Fibroblast of peridontal ligament (primary cell): ENCODE measurements around the gene SLPI.

Experiments used
- DNase-seq: peaks from one replicate; pipeline ENCODE4 v3.0.0-alpha.2; 2010; ENCODE audit errors: extremely low read depth

SLPI gene

GRCh38 chr20:45218124-45218523, 36.2 kb downstream of the SLPI start:
- no peak for DNase-seq

GRCh38 chr20:45212836-45213235, 41.5 kb downstream of the SLPI start:
- DNase-seq = no peak

DNA sequence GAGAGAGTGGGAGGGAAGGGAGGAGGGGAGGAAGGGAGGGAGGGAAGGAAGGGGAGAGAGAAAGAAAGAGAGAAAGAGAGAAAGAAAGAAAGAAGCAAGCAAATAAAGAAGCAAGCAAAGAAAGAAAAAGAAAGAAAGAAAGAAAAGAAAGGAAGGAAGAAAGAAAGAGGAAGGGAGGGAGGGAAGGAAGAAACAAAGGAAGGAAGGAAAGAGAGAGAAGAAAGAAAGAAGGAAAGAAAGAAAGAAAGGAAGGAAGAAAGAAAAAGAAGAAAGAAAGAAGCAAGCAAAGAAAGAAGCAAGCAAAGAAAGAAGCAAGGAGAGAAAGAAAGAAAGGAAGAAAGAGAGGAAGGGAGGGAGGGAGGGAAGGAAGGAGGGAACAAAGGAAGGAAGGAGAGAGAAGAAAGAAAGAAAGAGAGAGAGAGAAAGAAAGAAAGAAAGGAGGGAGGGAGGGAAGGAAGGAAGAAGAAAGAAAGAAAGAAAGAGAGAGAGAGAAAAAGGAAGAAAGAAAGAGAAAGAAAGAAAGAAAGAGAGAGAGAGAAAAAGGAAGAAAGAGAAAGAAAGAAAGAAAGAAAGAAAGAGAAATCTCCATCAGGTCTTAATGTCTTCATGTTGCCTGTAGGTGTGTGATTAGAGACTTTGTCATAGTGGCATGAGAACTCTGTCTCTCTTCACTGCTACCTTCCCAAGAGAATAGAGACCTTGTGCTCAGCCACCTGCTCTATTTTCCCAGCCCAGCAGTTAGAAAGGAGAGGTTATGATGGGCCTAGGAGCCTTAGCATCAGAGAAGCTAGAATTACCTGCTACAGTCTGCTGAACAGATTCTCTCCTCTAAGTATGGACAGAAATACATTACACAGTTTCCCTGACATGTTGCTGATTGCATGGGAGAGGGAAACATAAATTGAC, 42.5 kb downstream of the SLPI start:
- no peak for DNase-seq

DNA sequence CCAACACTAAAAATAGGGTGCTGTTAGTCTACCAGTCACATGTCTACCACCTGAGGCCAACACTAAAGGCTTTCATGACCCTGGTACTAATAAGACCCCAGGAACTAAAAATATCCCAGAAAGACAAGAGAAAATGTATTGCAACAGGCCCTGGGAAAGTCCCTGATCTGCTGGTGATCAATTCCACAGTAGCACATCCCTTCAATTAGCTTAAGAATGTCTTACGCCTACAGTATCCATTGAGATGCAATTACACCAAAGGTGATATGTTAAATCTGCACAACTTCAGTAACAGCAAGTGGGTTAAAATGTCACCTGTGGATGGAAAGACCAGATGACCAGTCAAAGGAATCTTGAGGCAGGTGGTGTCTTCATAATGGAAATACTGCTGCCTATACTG, 44.4 kb downstream of the SLPI start:
- no peak for DNase-seq

DNA sequence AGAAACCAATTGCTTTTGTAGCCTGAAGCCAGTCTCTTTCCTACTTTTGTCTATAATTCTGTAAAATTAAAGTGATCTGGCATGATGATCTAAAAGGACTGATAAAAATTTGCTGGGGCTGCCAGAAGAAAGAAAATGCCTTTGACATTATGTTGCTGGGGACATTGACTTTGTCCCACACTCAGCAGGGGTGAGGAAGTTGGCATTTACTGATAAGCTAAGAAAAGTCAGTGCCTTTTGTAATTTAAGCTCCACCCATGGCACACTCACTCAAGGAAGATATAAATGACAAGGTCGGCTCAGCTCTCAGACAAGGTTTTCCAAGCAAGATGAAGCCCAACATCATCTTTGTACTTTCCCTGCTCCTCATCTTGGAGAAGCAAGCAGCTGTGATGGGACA, 47.6 kb downstream of the SLPI start, which contains the start of gene SEMG1:
TSS of gene SEMG1 (plus strand) at position 309 of the 400 bp plus-strand sequence. CDS start at position 330, 21 bp downstream.
- no peak for DNase-seq
